ENCODE results near the gene RABL6.
"Not testable (repeated sequence)": the region's sequence is repeated elsewhere in the genome, so short reads cannot be mapped to it uniquely, and the experiment has no call there.

Gene RABL6

GRCh38 chr9:136875155-136875554, 67.4 kb downstream of the RABL6 start:
- DNase-seq (ENCODE audit: extremely low read depth in 1 of 2, low read depth in 1 of 2) = no peak

- no peak for DNase-seq (ENCODE audit: extremely low read depth in 1 of 2, low read depth in 1 of 2)
Observed at GRCh38 chr9:136876476-136876875, 68.7 kb downstream of the RABL6 start.

- no peak for DNase-seq (ENCODE audit: extremely low read depth in 1 of 2, low read depth in 1 of 2)
Observed at GRCh38 chr9:136880651-136881050, 72.9 kb downstream of the RABL6 start.

- DNase-seq (ENCODE audit: extremely low read depth in 1 of 2, low read depth in 1 of 2) = no peak
Observed at GRCh38 chr9:136881691-136882108, 74.0 kb downstream of the RABL6 start.

GRCh38 chr9:136882109-136882946, 74.6 kb downstream of the RABL6 start:
- DNase-seq (ENCODE audit: extremely low read depth in 1 of 2, low read depth in 1 of 2) = peak; percentile 82 to 85

GRCh38 chr9:136882947-136883283, 75.2 kb downstream of the RABL6 start:
- DNase-seq (ENCODE audit: extremely low read depth in 1 of 2, low read depth in 1 of 2) = not testable (repeated sequence)

DNA sequence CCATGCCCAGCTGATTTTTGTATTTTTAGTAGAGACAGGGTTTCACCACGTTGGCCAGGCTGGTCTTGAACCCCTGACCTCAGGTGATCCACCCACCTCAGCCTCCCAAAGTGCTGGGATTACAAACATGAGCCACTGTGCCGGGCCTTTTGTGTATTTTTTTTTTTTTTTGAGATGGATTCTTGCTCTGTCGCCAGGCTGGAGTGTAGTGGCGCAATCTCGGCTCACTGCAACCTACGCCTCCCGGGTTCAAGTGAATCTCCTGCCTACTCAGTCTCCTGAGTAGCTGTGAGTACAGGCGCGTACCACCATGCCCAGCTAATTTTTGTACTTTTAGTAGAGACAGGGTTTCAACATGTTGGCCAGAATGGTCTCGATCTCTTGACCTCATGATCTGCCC, 75.9 kb downstream of the RABL6 start:
- DNase-seq (ENCODE audit: extremely low read depth in 1 of 2, low read depth in 1 of 2) = not testable (repeated sequence)

- peak; percentile 91 to 94 for DNase-seq (ENCODE audit: extremely low read depth in 1 of 2, low read depth in 1 of 2)
Observed at GRCh38 chr9:136885950-136886578, 78.3 kb downstream of the RABL6 start, which contains the start of gene TRAF2. Gene TRAF2, plus strand, starts transcription at chr9:136886516. Its CDS starts 12,225 bp downstream, at chr9:136898741.

DNA sequence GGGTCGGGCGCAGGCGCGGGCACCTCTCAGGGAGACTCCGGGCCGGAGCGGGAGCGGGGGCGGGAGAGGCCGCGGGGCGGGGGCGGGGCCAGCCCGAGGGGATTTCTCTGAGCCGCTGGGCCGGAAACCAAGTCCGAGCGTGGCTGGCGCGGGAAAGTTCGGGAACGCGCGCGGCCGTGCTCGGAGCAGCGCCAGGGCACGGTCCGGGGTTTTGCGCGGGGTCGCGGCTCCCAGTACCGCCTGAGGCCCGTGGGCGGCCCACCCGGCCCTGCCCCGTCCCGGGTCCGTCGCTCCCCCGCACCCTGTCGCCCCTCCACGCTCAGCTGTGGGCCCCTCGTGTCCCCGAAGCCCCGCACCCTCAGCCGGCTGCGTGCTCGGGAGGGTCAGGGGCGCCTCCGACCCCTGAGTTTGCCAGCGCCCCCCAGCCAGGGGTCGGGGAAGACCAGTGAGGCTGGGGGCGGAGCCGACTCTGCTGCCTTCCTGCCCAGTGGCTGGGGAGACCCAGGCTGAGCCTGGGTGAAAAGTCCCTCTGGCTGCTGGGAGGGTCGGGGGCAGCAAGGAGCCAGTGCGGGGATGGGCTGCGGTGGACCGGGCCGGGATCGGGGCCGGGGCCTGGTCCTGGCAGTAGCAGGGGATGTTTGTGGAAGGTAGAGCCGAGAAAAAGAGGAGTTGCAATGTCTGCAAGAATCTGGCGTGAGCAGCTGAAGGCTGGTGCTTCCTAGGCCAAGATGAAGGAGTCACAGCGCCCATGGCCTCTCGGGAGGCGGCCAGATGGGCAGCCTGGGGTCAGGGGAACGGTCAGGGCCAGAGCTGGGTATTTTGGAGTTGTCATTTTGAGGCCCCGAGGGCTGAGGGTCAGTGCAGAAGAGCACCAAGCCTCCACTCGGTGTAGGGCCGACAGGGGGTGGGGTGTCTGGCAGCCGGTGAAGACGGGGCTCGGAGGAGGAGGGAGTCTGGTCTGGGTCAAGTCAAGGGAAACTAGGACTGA, 79.2 kb downstream of the RABL6 start:
- peak in 1 of 2 donors; percentile 25 for DNase-seq (ENCODE audit: extremely low read depth in 1 of 2, low read depth in 1 of 2)

DNA sequence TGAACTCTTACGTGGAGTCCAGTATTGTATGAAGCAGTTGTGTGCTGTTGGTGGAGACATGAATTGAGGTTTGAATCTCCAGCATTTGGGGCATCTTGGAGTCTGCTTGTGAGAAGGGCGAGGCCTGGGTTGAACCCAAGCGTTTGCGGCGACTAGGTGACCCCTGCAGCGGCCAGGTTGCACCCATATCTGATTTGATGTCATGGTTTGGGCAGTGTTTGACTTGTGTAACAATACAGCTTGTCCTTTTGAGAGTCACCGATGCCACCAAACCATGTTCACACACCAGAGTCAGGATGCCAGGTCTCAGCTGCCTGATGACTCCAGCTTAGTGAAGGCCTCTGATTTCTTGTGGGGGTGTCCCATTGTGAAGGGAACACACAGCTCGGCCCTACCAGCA, 80.7 kb downstream of the RABL6 start:
- no peak for DNase-seq (ENCODE audit: extremely low read depth in 1 of 2, low read depth in 1 of 2)

DNA sequence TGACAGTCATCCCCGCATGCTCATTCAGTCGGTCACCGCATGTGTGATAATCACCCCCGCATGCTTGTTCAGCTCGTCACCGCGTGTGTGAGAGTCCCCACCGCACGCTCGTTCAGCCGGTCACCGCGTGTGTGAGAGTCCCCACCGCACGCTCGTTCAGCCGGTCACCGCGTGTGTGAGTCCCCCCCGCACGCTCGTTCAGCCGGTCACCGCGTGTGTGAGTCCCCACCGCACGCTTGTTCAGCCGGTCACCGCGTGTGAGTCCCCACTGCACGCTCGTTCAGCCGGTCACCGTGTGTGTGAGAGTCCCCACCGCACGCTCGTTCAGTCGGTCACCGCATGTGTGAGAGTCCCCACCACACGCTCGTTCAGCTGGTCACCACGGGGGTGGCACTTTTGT, 82.1 kb downstream of the RABL6 start:
- DNase-seq (ENCODE audit: extremely low read depth in 1 of 2, low read depth in 1 of 2) = no peak

DNA sequence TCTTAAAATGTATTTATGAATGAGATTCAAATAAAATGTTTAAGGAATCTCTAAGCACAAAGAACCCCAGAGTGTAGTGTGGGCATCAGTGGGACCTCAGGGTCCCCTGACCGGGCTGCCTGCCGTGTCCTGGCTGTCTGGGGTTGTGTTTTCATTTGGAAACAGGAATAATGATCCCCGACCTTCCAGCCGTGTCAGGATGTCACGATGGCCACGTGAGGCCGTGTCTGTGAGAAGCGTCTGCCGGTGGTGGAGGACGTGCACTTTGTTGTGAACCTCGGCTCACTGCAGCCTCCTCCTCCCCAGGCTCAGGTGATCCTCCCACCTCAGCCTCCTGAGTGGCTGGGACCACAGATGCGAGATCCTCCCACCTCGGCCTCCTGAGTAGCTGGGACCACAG, 82.9 kb downstream of the RABL6 start:
- no peak for DNase-seq (ENCODE audit: extremely low read depth in 1 of 2, low read depth in 1 of 2)
